Measurements from ENCODE around the gene PYGO2.
A peak's percentile ranks its signal among the peaks of the same experiment; 100 is the strongest.

Gene PYGO2, protein sequence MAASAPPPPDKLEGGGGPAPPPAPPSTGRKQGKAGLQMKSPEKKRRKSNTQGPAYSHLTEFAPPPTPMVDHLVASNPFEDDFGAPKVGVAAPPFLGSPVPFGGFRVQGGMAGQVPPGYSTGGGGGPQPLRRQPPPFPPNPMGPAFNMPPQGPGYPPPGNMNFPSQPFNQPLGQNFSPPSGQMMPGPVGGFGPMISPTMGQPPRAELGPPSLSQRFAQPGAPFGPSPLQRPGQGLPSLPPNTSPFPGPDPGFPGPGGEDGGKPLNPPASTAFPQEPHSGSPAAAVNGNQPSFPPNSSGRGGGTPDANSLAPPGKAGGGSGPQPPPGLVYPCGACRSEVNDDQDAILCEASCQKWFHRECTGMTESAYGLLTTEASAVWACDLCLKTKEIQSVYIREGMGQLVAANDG
- total RNA-seq = 39.6 to 113 reads per million in 2 experiments

DNA sequence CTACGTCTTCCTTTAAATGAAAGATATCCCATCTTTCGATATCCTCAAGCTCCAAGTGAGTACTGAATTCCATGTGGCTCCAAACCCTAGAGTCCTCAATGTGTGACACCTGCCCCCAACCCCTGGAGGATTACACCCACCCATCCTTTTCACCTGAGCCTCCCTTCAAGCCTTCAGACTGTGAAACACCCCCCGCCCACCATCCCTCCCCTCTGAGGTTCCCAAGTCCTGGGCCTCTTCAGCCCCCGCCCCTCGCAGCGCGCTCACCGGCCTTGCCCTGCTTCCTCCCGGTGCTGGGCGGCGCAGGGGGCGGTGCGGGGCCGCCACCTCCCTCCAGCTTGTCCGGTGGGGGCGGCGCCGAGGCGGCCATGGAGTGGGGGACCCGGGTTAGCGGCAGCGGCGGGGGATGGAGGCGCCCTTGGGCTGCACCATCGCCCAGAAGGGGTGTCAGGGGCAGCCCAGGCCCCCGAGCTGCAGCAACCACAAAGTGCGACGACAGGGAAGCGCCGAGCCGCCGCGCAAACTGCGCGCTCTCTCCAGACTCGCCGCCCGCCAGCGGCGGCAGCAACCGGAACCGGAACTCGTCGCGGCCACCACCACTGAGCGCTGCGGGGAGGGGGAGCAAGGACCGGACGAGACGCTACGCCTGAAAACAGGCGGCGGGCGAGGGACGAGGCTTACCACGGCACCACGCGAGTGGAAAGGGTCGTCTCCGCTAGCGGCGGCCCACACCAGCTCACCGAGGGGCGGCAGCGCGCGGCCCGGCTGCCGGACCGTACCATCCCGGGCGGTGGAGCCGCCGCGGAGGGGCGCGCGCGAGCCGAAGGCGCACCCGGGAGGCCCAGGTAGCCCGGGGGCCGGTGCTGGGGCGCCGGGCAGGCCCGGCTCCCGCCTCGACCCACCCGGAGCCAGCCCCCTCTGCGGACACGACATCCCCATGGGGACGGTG lies at the start of gene PYGO2:
Gene PYGO2, minus strand, starts transcription at position 576 of the 949 bp plus-strand sequence. Its CDS starts 206 bp downstream, at position 370.
- peak; percentile 64 for DNase-seq (ENCODE audit: low read depth)

DNA sequence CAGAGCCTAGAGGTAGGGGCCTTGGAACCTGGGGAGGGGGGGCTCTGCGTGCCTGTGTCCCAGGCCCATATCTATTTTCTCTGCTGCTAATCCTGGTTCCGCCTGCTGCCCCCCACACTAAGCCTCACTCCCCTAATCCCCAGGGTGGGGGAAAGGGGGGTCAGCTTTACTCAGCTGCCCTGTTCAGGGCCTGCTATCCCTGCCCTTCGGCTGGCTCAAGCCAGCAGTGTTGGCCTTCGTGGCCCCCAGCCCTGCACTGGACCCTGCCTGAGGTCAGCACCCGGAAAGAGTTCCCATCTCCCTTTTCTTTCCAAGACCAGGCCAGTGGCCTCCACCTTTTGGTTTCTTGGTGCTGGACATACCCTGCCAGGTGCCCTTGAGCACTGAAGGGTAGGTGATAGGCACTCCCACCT lies 49.4 kb upstream of the PYGO2 start:
- DNase-seq (ENCODE audit: low read depth) = no peak

DNA sequence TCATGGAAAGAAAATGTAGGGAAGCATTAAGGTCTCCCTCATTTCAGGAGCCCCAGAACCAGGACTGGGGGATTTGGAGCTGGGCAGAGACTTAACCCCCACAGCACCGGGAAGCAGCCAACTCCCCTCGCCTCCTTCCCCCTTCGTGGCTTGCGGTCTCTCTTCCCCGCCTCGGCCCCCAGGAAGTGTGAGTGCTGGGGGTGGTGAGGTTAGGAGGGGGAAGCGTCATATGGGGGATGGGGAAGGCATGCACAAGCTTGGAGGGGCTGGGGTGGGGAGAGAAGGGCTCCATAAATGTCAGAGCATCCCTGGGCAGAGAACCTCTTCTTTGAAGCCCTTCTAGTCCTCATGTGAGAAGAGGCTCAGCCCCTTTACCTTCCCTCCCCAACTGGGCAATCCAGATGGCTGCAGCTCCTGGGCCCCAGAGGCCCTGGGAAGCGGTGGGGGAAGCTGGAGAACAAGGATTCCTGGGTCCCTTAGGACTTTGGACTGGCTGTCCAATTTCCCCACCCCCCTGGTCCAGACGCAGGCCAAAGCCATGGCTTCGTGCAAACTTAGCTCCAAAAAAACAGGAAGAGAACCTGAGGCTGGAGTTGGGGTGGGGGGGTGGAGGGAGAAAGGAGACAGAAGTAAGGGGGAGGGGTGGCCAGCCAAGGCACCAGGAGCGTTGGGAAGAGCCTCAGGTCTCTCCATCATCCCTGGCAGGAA lies 48.8 kb upstream of the PYGO2 start:
- DNase-seq (ENCODE audit: low read depth) = no peak

DNA sequence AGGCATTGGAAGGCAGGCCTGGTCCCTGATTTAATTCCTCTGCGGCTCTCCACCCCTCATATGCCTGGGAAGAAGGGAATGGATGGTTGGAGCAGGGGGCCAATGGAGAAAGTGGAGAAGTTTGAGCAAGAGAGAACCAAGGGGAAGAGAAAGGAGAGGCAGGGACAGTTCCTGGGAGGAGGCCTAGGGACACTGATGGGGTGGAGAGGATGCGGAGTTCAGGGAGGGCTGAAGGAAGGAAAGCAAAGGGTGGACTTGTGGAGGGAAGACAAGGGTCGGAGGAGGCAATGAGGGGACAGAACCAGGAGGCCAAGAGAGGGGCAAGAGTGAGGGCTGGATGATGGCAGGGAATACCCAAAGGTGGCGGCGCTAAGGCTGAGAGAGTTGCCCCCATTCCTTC lies 48.2 kb upstream of the PYGO2 start:
- no peak for DNase-seq (ENCODE audit: low read depth)

DNA sequence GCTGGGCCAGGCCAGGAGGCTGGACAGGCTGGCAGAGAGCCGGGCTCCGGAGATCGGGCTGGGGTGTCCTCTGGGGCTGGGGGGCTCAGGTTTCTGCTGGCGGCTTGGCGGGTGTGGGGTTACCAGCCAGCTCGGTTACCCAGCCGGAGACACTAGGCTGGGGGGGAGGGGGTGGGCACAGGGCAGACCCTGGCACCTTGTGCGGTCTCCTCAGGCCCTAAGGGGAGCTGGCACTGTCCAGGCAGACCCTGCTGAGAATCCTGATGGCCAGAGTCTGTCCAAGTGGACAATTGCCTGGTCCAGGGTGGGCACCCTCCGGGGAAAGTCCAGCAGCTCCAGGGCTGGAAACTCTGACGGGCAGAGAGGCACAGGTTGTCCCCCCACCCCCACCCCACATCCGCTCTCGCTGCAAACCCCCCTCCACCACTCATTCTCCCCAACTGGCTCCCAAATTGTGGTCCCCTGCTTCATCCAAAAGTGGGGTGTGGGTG lies 47.7 kb upstream of the PYGO2 start:
- no peak for DNase-seq (ENCODE audit: low read depth)

DNA sequence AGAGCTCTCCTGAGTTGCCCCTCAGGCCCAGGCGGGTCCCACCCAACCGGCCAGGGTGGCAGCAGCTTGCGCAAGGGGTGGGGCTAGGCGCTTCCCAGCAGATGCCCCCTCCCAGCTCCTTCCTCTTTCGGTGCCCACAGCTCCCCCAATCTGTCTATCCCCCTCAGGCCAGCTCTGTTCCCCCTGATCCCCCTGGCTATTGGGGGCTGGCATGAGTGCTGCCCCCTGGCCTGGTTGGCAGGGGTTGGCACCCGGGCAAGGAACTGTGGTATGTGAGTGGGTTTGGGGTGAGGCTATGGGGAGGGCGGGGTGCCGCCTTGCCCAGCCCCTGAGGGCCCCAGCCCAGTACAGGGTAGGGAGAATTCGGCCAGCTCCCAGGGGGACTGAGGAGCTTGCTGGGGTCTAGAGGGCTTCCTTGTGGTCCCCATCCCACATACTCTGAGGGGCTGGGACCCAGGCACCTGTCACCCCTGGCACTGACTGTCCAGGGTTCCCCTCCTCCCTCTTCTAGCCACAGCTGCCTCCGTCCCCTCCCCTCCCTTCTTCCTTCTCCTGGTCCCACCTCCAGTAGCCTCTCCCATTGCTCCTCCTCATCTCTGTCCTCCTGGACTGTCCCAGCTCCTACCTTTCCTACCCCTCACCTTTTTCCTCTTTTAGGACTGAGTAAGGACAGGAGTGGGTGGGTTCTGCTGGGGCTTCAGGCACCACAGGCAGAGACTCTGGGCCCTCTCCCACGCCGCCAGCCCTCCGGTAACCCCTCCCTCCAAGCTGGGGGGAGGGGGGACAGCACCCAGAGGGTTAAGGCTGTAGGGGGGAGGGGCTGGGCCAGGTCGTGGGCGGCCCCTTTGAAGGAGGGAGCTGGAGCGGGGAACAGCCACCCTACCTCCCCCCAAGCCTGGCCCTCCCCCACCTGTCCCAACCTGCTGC lies 46.7 kb upstream of the PYGO2 start:
- no peak for DNase-seq (ENCODE audit: low read depth)

DNA sequence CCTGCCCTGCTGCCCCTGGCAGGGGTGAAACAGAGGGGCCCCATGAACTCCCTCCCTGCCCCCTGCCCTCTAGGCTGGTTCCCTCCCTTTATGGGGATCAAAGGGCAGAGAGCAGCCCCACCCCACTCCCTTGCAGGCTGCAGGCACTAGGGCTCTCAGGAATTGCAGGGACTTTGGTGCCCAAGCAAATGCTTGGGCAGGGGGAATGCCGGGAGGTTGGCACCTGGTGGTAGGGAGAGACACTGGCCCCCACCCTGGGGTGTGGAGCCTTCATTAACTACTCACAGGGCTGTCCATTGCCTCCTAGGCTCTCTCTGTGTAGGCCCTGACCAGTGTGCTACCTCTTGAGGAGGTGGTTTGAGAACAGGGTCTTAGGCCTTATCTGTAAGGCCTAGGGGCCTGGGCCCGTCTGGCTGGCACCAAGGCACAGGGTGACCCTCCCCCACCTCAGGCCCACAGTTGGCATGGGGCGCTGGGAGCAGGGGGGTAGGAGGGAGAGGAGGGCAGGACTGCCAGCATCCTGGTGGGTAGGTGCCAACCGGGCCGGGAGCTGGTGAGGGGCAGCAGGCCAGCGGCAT lies 45.8 kb upstream of the PYGO2 start:
- no peak for DNase-seq (ENCODE audit: low read depth)

DNA sequence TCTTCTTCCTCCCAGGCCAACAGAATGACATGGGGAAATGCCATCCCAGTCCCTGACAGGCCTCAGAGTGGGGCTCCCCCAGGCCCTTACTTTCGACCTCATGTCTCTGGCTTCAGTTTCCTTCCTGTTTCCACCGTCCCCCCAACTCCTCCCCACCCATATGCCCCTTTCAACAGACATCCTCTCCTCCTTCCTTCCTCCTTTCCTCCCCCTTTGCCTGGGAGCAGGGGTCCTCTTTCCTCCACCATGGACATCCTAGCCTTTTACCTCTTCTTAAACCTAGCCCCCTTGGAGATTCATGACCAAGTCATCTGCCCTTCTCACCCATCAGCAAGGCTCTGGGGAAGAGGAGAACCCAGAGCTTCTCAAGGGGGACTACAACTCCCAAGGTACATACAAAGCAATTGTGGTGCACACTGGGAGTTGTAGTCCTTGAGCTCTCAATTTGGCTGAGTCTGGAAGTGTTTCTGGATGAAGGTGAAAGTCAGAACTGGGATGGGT lies 45.1 kb upstream of the PYGO2 start:
- DNase-seq (ENCODE audit: low read depth) = no peak

DNA sequence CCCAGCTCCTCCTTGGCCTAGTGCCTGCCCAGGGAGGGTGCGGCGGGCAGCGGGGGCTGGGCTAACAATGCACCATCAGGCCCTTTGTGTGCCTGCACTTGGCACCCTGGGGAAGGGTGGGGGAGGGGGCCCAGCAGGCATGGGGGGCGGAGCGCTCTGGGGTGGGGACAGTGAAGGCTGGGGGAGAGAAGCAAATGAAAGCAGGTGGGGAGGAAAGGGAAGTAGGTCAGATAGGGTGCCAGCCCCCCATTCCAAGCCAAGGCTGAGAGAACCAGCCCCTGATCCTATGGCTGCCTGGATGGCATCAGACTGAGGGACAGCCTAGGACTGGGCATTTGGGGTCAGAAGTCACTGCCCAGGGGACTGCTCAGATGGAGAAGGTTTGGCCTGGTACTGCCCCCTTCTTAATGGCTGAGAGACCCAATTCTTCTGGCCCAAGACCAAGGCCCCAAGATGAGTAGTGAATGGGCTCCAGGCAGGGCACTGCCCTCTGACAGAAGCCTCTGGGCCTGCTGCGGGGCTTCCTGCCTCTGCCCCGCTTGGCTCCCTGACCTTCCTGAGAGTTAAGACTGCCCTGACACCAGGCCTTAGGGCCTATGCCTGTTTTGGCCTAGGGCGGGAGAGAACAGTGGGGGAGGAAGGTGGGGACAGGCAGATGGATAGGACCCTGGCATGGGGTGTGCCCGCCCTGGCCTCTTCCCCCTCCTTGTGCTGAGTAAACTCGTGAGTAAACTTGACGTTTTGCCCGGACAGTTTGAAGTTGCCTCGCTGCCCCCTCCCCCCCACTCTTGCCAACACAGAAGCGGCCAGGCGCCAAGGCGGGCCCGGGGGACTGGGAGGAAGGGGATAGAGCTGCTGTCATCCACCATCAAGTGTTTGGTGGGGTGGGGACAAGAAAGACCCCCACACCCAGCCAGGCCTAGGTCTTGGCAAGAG lies 43.8 kb upstream of the PYGO2 start:
- no peak for DNase-seq (ENCODE audit: low read depth)

DNA sequence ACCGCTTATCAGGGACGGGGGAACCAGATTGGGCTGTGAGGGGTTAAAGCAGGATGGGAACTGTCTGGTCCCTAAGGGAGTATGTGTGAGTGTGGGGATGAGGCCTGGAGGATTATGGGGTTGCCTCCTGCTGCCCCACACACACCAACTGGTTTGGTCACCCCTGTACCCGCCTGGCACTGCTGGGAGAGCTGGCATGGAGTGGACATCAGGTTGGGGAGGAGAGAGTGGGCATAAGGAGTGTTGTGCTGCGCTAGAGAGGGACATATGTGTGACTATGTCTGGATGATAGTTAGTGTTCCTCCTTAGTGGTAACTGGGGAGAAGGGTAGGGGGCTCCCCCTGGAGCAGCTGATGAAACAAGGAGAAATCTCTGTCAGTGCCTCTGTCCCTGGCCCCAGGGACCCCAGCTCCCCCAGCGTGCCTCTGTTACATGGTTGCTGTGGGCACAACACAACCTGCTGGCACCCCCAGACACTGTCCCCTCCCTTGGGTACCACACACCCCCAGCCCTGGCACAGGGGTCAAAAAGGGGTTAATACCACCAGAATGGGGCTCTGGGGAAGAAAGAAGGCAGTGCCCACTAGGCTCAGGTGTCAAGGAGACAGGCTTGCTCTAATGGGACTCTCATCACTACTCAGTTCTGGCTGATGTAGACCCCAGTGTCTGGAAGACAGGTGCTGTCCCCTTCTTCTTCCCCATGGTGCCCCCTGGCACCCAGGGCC lies 42.9 kb upstream of the PYGO2 start:
- DNase-seq (ENCODE audit: low read depth) = no peak

DNA sequence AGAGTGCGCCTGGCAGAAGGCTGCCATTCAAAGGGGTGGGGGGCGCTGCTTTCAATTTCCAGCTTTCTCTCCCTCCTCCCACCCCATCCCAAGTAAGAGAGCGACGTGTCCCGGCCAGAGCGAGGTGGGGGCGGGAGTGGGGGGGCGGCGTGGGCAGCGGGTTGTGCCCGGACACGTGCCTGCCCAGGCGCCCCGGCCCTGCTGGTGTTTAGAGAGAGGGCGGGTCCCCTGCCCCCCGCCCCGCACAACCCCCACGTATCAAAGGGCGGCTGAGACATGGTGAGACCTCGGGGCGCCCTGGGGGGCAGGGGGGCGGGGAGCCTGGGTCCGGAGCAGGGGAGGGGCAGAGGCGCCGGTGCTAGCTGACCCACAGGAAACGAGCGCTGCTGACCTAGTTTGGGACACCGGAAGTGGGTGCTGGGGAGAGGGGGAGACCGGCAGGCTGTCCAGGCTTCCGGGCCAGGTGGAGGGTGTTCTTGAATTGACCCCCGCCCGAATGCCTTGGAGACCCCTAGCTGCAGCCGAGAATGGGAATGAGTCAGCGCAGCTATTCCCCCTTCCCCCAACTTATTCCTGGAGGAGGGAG lies 42.3 kb upstream of the PYGO2 start:
- no peak for DNase-seq (ENCODE audit: low read depth)

DNA sequence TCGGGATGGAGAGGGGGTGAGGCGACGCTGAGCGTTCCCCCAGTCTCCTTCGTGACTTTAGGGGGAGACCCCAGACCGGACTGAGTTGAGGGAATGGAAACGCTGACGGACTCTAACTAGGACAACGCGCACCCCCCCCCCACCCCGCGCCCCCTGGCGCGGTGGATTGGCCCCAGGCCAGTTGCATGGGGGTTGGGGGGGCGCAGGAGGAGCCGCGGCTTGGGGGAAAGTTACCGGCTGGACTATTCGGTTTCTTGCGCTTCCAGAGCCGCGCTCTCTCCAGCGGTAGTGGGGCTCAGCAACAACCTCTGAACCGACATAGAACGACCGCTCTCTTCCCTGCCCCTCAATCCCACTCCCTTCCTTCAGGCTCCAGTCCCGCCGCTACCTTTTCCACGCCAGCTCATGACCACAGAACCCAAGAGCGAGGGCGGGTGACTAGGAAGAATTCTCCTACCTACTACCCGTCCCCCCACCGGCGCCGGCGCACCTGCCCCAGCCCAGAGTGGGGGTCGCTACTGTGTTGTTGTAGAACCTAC lies 41.7 kb upstream of the PYGO2 start:
- no peak for DNase-seq (ENCODE audit: low read depth)

DNA sequence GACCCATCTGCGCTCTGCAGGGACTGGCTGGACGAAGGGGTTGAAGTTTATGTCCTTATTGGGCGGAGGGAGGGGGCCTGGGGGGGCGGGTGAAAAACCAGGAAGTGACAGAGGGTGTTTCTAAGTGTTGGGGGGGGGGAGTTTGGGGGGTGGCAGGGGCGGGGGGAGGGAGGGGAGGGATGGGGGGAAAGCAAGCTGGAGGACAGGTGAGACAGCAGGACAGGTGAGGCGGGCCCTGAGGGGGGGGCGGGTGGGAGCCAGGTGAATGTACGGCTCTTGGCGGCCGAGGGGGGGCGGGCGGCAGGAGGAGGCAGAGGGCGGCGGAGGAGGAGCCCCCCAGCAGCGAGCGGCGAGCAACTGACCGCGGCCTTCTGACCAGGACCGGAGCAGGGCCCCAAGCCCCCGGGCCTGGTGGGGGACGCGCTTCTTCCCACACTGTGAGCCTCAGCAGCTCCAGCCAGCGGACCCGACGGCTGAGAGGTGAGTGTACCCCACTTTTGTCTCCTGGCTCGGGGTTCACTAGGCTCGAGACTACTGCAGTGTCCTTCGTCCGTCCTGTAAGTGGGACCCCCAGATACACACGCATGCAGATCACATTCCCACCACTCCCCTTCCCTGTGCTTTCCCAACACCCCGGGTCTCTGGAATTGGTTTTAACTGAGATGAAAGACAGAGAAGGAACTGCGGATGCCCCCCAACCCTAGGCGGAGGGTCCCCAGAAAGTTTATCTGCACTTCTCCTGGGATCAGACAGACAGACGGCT lies 41.1 kb upstream of the PYGO2 start, which contains the start of gene ZBTB7B:
Gene ZBTB7B, plus strand, starts transcription at position 339 of the 763 bp plus-strand sequence. CDS start 11,859 bp downstream, outside the sequence.
- no peak for DNase-seq (ENCODE audit: low read depth)

DNA sequence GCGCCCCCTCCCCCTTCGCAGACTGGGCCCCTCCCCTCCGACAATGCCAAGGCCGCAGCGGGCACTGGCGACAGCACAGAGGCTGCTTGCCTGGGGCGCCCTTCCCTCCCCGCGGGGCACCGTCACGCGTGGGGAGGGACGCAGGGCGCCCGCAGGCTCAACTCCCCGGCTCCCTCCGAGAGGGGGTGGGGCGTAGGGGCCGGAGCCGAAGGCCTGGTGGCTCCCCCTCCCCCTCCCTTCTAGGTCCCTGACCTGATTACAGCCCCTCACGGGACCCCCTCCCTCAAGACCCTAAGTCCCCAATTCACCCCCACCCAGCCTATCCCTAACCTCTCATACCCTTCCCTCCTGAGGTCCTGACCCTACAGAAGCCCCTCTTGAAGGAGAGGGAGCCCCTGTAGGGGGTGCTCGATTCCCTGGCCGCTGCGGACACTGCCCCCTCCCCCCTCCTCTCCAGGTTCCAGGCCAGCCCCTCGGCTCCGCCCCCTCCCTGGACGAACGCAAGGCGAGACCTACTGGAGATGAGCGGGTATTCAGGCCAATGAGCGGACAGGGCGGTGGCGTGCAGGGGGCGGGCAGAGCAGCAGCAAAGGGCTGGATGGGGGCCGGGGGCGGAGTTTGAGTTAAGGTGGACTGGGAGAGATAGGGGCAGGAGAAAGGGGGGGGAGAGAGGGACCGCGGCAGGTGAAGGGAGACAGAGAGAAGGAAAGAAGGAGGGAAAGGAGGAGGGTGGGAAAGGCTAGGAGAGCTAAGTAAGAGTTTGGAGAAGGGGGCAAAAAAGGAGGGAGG lies 40.3 kb upstream of the PYGO2 start:
- DNase-seq (ENCODE audit: low read depth) = peak; percentile 96

DNA sequence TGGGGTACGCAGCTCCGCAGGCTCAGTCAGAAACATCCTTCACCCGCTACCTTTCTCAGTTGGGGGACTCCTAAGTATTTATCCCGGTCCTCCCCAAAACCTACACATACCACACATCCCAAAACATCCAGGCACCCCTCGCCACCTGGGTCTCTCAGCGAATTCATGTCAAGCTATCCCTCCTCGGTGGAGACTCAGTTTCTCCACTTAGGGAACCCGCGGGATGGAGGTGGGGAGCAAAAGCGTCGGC lies 39.8 kb upstream of the PYGO2 start:
- DNase-seq (ENCODE audit: low read depth) = no peak

DNA sequence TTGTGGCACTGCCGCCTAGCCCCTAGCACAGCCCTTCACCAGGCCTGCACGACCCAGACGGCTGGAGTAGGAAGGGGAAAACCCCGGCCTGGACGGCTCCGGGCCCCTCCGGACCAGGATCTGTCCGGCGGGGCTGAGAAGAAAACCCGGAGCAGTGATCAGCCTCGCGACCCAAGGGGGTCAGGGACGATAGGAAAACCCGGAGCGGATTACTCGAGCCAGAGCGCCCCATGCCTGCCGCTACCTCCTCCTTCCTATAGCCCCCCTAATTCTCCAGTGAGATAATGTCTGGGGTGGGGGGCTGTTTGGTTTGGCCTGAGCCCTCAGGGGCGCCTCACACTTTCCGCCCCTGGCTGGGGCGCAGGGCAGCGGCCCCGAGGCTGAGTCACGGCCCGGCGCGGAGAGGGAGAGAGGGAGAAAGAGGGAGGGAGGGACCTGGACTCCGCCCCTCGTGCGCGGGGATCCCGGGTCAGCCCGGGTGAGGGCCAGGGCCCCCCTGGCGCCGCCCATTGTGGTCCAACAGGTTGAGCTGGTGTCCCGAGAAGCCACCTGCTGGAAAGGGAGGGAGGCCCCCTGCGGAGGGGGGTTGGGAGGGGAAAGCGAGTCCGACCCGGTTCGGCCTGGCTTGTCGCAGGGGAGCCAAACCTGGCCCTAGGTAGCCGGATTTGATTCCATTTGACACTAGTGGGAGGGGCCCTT lies 39.3 kb upstream of the PYGO2 start:
- DNase-seq (ENCODE audit: low read depth) = peak; percentile 72

Measured in T follicular helper cell (primary cell).